OCI-LY1 (cell line): ENCODE results near the gene DNAJA3.

ENCODE experiments used
- H2AFZ ChIP-seq: fragments of 200-600 bp; sonication (generic), shearing (Covaris generic); 2 replicates; pipeline ENCODE4 v1.6.0; 2014; ENCODE audit warnings: antibody characterized with exemption, mild to moderate bottlenecking, low read length
- H3F3A ChIP-seq: fragments of 200-600 bp; sonication (generic), shearing (Covaris generic); 2 replicates; pipeline ENCODE4 v1.6.0; 2014; ENCODE audit warnings: mild to moderate bottlenecking, antibody characterized with exemption, low read length, moderate library complexity; ENCODE audit not compliant: insufficient read depth
- H3K27ac ChIP-seq: fragments of 200-600 bp; sonication (generic); 2 replicates; pipeline ENCODE4 v1.5.1; 2014; ENCODE audit warnings: low read length, mixed run types, mild to moderate bottlenecking, low read depth; ENCODE audit not compliant: poor library complexity, severe bottlenecking
- H3K27me3 ChIP-seq: fragments of 200-600 bp; sonication (generic); 2 replicates; pipeline ENCODE4 v1.6.0; 2014; ENCODE audit warnings: antibody characterized with exemption, mild to moderate bottlenecking, low read length, moderate library complexity; ENCODE audit not compliant: insufficient read depth
- H3K36me3 ChIP-seq: fragments of 200-600 bp; sonication (generic); 2 replicates; pipeline ENCODE4 v1.6.1; 2014; ENCODE audit warnings: mild to moderate bottlenecking, antibody characterized with exemption, low read length, moderate library complexity, mixed read lengths; ENCODE audit not compliant: insufficient read depth
- H3K4me1 ChIP-seq: fragments of 200-600 bp; sonication (generic); 2 replicates; pipeline ENCODE4 v1.5.1; 2014; ENCODE audit warnings: mild to moderate bottlenecking, low read length, moderate library complexity; ENCODE audit not compliant: insufficient read depth, severe bottlenecking
- H3K4me2 ChIP-seq: fragments of 200-600 bp; sonication (generic), shearing (Covaris generic); 2 replicates; pipeline ENCODE4 v1.6.1; 2014; ENCODE audit warnings: low read length
- H3K4me3 ChIP-seq: fragments of 200-600 bp; sonication (generic); 2 replicates; pipeline ENCODE4 v1.5.1; 2014; ENCODE audit warnings: low read length, low read depth, mild to moderate bottlenecking, mixed read lengths; ENCODE audit not compliant: poor library complexity, severe bottlenecking
- H3K79me2 ChIP-seq: fragments of 200-600 bp; shearing (Covaris generic); 2 replicates; pipeline ENCODE4 v1.6.1; 2016; ENCODE audit warnings: mixed run types, low read length, mixed read lengths; ENCODE audit not compliant: insufficient read depth
- H3K9ac ChIP-seq: fragments of 200-600 bp; sonication (generic), shearing (Covaris generic); 2 replicates; pipeline ENCODE4 v1.6.1; 2014; ENCODE audit warnings: mild to moderate bottlenecking, low read length, mixed read lengths
- H3K9me2 ChIP-seq: fragments of 200-600 bp; sonication (generic), shearing (Covaris generic); 2 replicates; pipeline ENCODE4 v1.6.1; 2014; ENCODE audit warnings: low read depth, mild to moderate bottlenecking, low read length, mixed read lengths
- H3K9me3 ChIP-seq: fragments of 200-600 bp; shearing (Covaris generic); 2 replicates; pipeline ENCODE4 v1.6.1; 2014; ENCODE audit warnings: low read length, mixed read lengths
- H4K20me1 ChIP-seq: fragments of 200-600 bp; sonication (generic), shearing (Covaris generic); 2 replicates; pipeline ENCODE4 v1.6.0; 2016; ENCODE audit warnings: mild to moderate bottlenecking, low read length; ENCODE audit not compliant: insufficient read depth
- CTCF ChIP-seq: fragments of 200-600 bp; sonication (generic), shearing (Covaris generic); IDR thresholded peaks from 2 replicates; pipeline ENCODE4 v1.5.1; 2017; ENCODE audit warnings: mild to moderate bottlenecking, antibody characterized with exemption, low read length, moderate library complexity, mixed read lengths
- EZH2 ChIP-seq: fragments of 200-600 bp; sonication (generic), shearing (Covaris generic); IDR thresholded peaks from 2 replicates; pipeline ENCODE4 v1.8.0; 2017; ENCODE audit warnings: borderline replicate concordance, mixed run types, mild to moderate bottlenecking, antibody characterized with exemption, low read length, moderate library complexity, mixed read lengths

The DNAJA3 gene

DNA sequence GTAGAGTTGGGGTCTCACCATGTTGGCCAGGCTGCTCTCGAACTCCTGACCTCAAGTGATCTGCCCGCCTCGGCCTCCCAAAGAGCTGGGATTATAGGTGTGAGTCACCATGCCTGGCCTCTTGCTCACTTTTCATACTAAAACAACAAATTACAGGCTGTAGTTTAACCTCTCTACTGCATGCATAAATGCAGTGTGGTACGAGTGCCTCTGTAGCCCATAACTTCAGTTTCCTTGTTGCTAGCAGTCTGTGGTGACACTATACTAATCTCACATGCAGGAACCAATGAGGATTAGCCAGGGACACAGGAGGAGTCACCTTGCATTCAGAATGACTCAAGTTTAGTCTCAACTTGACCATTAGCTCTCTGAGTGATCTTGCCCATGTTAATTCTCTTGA, 70.6 kb downstream of the DNAJA3 start:
- H3F3A ChIP-seq = no peaks in the 10 kb centered on the region
- H3K4me2 ChIP-seq = no peak overlapping the region
- no peaks in the 10 kb centered on the region for H3K79me2 ChIP-seq
- no peak overlapping the region for H3K27ac ChIP-seq
- no peaks in the 10 kb centered on the region for H3K9me3 ChIP-seq
- H3K27me3 ChIP-seq = no peaks in the 10 kb centered on the region
- H2AFZ ChIP-seq = no peak overlapping the region
- H3K36me3 ChIP-seq = peaks cover 7% of the 10 kb centered on the region
- H3K4me3 ChIP-seq = no peak overlapping the region
- TF ChIP-seq CTCF (no peak), EZH2 (no peak)
- H3K9ac ChIP-seq = no peak overlapping the region
- H3K9me2 ChIP-seq = no peaks in the 10 kb centered on the region
- H3K4me1 ChIP-seq = no peaks in the 10 kb centered on the region
- H4K20me1 ChIP-seq = no peaks in the 10 kb centered on the region

GRCh38 chr16:4498546-4499195, 73.0 kb downstream of the DNAJA3 start:
- Histone ChIP-seq H3K9me3 (no peaks in the 10 kb centered on the region), H4K20me1 (no peaks in the 10 kb centered on the region), H3K36me3 (peaks cover 3% of the 10 kb centered on the region; the same call in 1 of the 2 replicates), H3K4me2 (no peak overlapping the region), H3K9me2 (no peaks in the 10 kb centered on the region), H3K4me1 (peaks cover under 1% of the 10 kb centered on the region), H3F3A (no peaks in the 10 kb centered on the region), H3K4me3 (no peak overlapping the region), H3K27ac (no peak overlapping the region), H3K9ac (no peak overlapping the region), H3K79me2 (no peaks in the 10 kb centered on the region), H2AFZ (no peak overlapping the region), H3K27me3 (no peaks in the 10 kb centered on the region)
- TF ChIP-seq CTCF = no peak
- no peak for TF ChIP-seq EZH2

DNA sequence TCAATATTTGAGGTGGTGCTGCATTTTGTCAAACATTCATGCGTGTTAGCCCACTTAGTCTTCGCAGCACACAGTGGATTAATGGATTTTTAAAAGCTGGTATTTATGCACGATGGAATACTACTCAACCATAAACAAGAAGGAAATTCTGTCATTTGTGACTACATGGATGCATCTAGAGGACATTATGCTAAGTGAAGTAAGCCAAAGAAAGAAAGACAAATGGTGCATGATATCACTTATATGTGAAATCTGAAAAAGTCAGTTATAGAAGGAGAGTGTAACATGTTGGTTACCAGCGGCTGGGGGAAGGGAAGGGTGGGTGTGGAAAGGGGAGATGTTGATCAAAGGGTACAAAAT, 73.5 kb downstream of the DNAJA3 start:
- Histone ChIP-seq H3K9me2 (no peaks in the 10 kb centered on the region), H3F3A (no peaks in the 10 kb centered on the region), H4K20me1 (no peaks in the 10 kb centered on the region)

More for the DNA sequence above, 73.5 kb downstream of the DNAJA3 start:
- Histone ChIP-seq H3K9me3 (no peaks in the 10 kb centered on the region), H2AFZ (no peak overlapping the region), H3K4me1 (peaks cover 4% of the 10 kb centered on the region), H3K36me3 (peaks cover 3% of the 10 kb centered on the region; the same call in 1 of the 2 replicates), H3K9ac (no peak overlapping the region), H3K27me3 (no peaks in the 10 kb centered on the region), H3K4me2 (no peak overlapping the region), H3K79me2 (no peaks in the 10 kb centered on the region), H3K4me3 (no peak overlapping the region), H3K27ac (no peak overlapping the region)
- TF ChIP-seq EZH2 (no peak), CTCF (no peak)
